Keratinocyte (primary cell): ENCODE results near the gene HS6ST3. TPM values are rescaled to one million over a fixed set of nuclear protein-coding genes. Genes with fewer than 3 reads are reported as not detected.
"Not testable (repeated sequence)": the region's sequence is repeated elsewhere in the genome, so short reads cannot be mapped to it uniquely, and the experiment has no call there.

Experiments
- DNase-seq: peaks from one replicate; pipeline ENCODE4 v3.0.0-alpha.2; 2011; ENCODE audit warnings: low read depth, missing footprints, low spot score
- FAIRE-seq: peaks from 2 replicates; lab custom pipeline; 2011; peaks lifted over from hg19 to GRCh38; lab: Jason Lieb, UNC
- H2AFZ ChIP-seq: 2 replicates; pipeline ENCODE4 v1.6.0; 2012; ENCODE audit warnings: low read length, control low read depth, inconsistent platforms; ENCODE audit not compliant: control insufficient read depth
- H3K27ac ChIP-seq: 2 replicates; pipeline ENCODE4 v1.5.1; 2011; ENCODE audit warnings: low read length; ENCODE audit not compliant: control insufficient read depth, insufficient read depth
- H3K27me3 ChIP-seq: 3 replicates; pipeline ENCODE4 v1.6.0; 2011; ENCODE audit warnings: low read length; ENCODE audit not compliant: control insufficient read depth, insufficient read depth; ENCODE audit errors: extremely low read depth
- H3K36me3 ChIP-seq, 2 experiments: 2 replicates in 1 of 2; 3 replicates in 1 of 2; pipeline ENCODE4 v1.5.1; 2011; ENCODE audit warnings: low read length in 2 of 2, mild to moderate bottlenecking in 1 of 2; ENCODE audit not compliant: control insufficient read depth in 2 of 2, insufficient read depth in 2 of 2; ENCODE audit errors: extremely low read depth in 1 of 2
- H3K4me1 ChIP-seq: 3 replicates; pipeline ENCODE4 v1.5.1; 2011; ENCODE audit warnings: low read length; ENCODE audit not compliant: control insufficient read depth, insufficient read depth; ENCODE audit errors: extremely low read depth
- H3K4me2 ChIP-seq: 3 replicates; pipeline ENCODE4 v1.6.0; 2011; ENCODE audit warnings: low read depth, low read length; ENCODE audit not compliant: control insufficient read depth, insufficient read depth; ENCODE audit errors: extremely low read depth
- H3K4me3 ChIP-seq, 3 experiments: fragments of 200-600 bp in 1 of 3; sonication (generic) in 1 of 3; 2 replicates in 2 of 3; 3 replicates in 1 of 3; pipeline ENCODE4 v1.5.1; 2011 to 2016; ENCODE audit warnings: low read length in 3 of 3, mild to moderate bottlenecking in 3 of 3, control low read depth in 2 of 3, inconsistent platforms in 1 of 3, low read depth in 1 of 3, mixed read lengths in 1 of 3, mixed run types in 1 of 3, moderate library complexity in 1 of 3; ENCODE audit not compliant: control insufficient read depth in 2 of 3, insufficient read depth in 2 of 3; ENCODE audit errors: extremely low read depth in 1 of 3
- H3K79me2 ChIP-seq: 2 replicates; pipeline ENCODE4 v1.6.0; 2012; ENCODE audit warnings: low read length; ENCODE audit not compliant: control insufficient read depth, insufficient read depth
- H3K9ac ChIP-seq: 3 replicates; pipeline ENCODE4 v1.6.0; 2011; ENCODE audit warnings: low read length; ENCODE audit not compliant: control insufficient read depth, insufficient read depth; ENCODE audit errors: extremely low read depth
- H3K9me1 ChIP-seq: 3 replicates; pipeline ENCODE4 v1.6.0; 2011; ENCODE audit warnings: low read length; ENCODE audit not compliant: control insufficient read depth, insufficient read depth; ENCODE audit errors: extremely low read depth
- H3K9me3 ChIP-seq: 2 replicates; pipeline ENCODE4 v1.5.1; 2012; ENCODE audit warnings: low read depth, low read length; ENCODE audit not compliant: control insufficient read depth
- H4K20me1 ChIP-seq: 3 replicates; pipeline ENCODE4 v1.6.0; 2011; ENCODE audit warnings: low read length; ENCODE audit not compliant: control insufficient read depth, insufficient read depth; ENCODE audit errors: extremely low read depth
- EZH2 ChIP-seq: IDR thresholded peaks from one replicate; pipeline ENCODE4 v1.6.1; 2012; ENCODE audit warnings: inconsistent platforms, mild to moderate bottlenecking, low read length, moderate library complexity
- dilution Hi-C: fragments of 300-500 bp; cut with MboI; formaldehyde crosslinking; loops from one replicate; pipeline ENCODE4 v1.7.0; 2020; ENCODE audit warnings: low sequenced_read_pairs; ENCODE audit not compliant: extremely low pct_ligation_motif_present
- polyA plus RNA-seq, 5 experiments: library from polyadenylated mRNA; depleted of rRNA in 3 of 5; stranded (reverse) in 3 of 5; stranded (forward) in 1 of 5; unstranded in 1 of 5; fragments of >200 nt; gene quantifications; 1 replicate in 1 of 5; 2 replicates in 3 of 5; 3 replicates in 1 of 5; pipeline versions ENCODE4 v1.2.1 to v1.2.3, GENCODE V29; 2011 to 2012; ENCODE audit warnings: missing spikeins in 2 of 5, low read depth in 1 of 5, low replicate concordance in 1 of 5
- TF ChIP-seq, protein P1 (sequence below), 3 experiments: IDR thresholded peaks in 1 of 3; conservative IDR thresholded peaks in 1 of 3; optimal IDR thresholded peaks in 1 of 3; 2 replicates in 2 of 3; 3 replicates in 1 of 3; pipeline versions ENCODE3 to v1.5.1; 2011; ENCODE audit warnings: low read length in 3 of 3, mild to moderate bottlenecking in 3 of 3, moderate library complexity in 2 of 3, control low read depth in 1 of 3, inconsistent platforms in 1 of 3; ENCODE audit not compliant: insufficient read depth in 2 of 3; ENCODE audit errors: extremely low read depth in 1 of 3

HS6ST3 gene
- polyA plus RNA-seq, 1 donor (not counting 4 experiments of a cell fraction or from before 2014, with no cell fraction given): 0.03 TPM

- H4K20me1 ChIP-seq, FAIRE-seq, H3K9me1 ChIP-seq, H3K27me3 ChIP-seq, DNase-seq, H3K4me1 ChIP-seq, H3K36me3 ChIP-seq, dilution Hi-C loops, H3K9ac ChIP-seq, H3K27ac ChIP-seq, H3K9me3 ChIP-seq, H2AFZ ChIP-seq: not testable (repeated sequence)
- Histone ChIP-seq H3K4me2 (peak overlapping the region; percentile 57), H3K4me3 (peak overlapping the region in 1 of 3 experiments; percentile 88), H3K79me2 (peaks cover 22% of the 10 kb centered on the region)
Measured at GRCh38 chr13:96051946-96052345, 38.0 kb upstream of the HS6ST3 start.

- H2AFZ ChIP-seq: peak overlapping the region; percentile 98
- dilution Hi-C loops: no loop called here
- H3K9me3 ChIP-seq: no peaks in the 10 kb centered on the region
- no peak for TF ChIP-seq EZH2
- TF ChIP-seq, protein P1, sequence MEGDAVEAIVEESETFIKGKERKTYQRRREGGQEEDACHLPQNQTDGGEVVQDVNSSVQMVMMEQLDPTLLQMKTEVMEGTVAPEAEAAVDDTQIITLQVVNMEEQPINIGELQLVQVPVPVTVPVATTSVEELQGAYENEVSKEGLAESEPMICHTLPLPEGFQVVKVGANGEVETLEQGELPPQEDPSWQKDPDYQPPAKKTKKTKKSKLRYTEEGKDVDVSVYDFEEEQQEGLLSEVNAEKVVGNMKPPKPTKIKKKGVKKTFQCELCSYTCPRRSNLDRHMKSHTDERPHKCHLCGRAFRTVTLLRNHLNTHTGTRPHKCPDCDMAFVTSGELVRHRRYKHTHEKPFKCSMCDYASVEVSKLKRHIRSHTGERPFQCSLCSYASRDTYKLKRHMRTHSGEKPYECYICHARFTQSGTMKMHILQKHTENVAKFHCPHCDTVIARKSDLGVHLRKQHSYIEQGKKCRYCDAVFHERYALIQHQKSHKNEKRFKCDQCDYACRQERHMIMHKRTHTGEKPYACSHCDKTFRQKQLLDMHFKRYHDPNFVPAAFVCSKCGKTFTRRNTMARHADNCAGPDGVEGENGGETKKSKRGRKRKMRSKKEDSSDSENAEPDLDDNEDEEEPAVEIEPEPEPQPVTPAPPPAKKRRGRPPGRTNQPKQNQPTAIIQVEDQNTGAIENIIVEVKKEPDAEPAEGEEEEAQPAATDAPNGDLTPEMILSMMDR (optimal IDR thresholded peaks at IDR 0.05 in 1 of 3, IDR thresholded peaks at IDR 0.05 in 1 of 3, conservative IDR thresholded peaks at IDR 0.05 in 1 of 3; ENCODE audit: extremely low read depth in 1 of 3, insufficient read depth in 2 of 3, low read length in 3 of 3): no peak
- H3K9me1 ChIP-seq: no peaks in the 10 kb centered on the region
- H3K79me2 ChIP-seq: peaks cover 20% of the 10 kb centered on the region
- no peaks in the 10 kb centered on the region for H3K36me3 ChIP-seq
- H3K27me3 ChIP-seq: no peaks in the 10 kb centered on the region
- no peaks in the 10 kb centered on the region for H4K20me1 ChIP-seq
- DNase-seq (peak; percentile 2), FAIRE-seq (no peak)
- H3K4me2 ChIP-seq: peak overlapping the region; percentile 57
- peak overlapping the region; percentile 81 for H3K27ac ChIP-seq
- H3K9ac ChIP-seq: peak overlapping the region; percentile 83
- peak overlapping the region; percentile 70 to 88 (median 81) for H3K4me3 ChIP-seq
- H3K4me1 ChIP-seq: no peaks in the 10 kb centered on the region
Measured at GRCh38 chr13:96052656-96053002, 37.3 kb upstream of the HS6ST3 start.

GRCh38 chr13:96053003-96053703 is 36.8 kb upstream of the HS6ST3 start, which contains the start of gene UGGT2:
TSS of gene UGGT2 (minus strand) at chr13:96053401. CDS start at chr13:96053312, 89 bp downstream.
- Histone ChIP-seq H3K4me3 (peak within 1 kb of the TSS; percentile 70 to 88 (median 81)), H3K9me3 (no peaks in the 10 kb centered on the region), H2AFZ (peak within 1 kb of the TSS; percentile 98), H3K4me2 (peak within 1 kb of the TSS; percentile 57), H3K27me3 (no peaks in the 10 kb centered on the region), H3K36me3 (no peaks in the 10 kb centered on the region), H3K27ac (peak within 1 kb of the TSS; percentile 81), H3K9me1 (no peaks in the 10 kb centered on the region), H3K9ac (peak within 1 kb of the TSS; percentile 83), H3K4me1 (no peaks in the 10 kb centered on the region), H4K20me1 (no peaks in the 10 kb centered on the region), H3K79me2 (peaks cover 20% of the 10 kb centered on the region)
- FAIRE-seq (no peak), DNase-seq (peak; percentile 57)
- TF ChIP-seq EZH2: no peak
- TF ChIP-seq, protein P1 (optimal IDR thresholded peaks at IDR 0.05 in 1 of 3, IDR thresholded peaks at IDR 0.05 in 1 of 3, conservative IDR thresholded peaks at IDR 0.05 in 1 of 3; ENCODE audit: extremely low read depth in 1 of 3, insufficient read depth in 2 of 3, low read length in 3 of 3): no peak
- dilution Hi-C loops: no loop called here
